Raji (cell line): ENCODE results near the gene TOR1B.
A peak's percentile ranks its signal among the peaks of the same experiment; 100 is the strongest.

Experiments used
- POLR2A ChIP-seq: IDR thresholded peaks from 2 replicates; pipeline ENCODE4 v1.6.1; 2011; ENCODE audit warnings: low read depth, low read length, control low read depth; ENCODE audit not compliant: insufficient read depth

Gene TOR1B

GRCh38 chr9:129806061-129806460 is 3.1 kb downstream of the TOR1B start:
- no peak for TF ChIP-seq POLR2A

DNA sequence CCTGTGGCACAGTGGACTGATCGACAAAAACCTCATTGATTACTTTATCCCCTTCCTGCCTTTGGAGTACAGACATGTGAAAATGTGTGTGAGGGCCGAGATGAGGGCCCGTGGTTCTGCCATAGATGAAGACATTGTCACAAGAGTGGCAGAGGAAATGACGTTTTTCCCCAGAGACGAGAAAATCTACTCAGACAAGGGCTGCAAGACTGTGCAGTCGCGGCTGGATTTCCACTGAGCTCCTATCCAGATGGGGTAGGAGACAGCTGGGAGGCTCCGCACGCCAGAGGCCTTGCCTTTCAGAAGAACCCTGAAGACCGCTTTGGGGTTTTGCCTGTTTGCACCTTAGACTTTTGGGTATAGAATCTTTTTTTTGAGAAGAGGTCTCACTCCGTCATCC is 6.4 kb downstream of the TOR1B start:
- no peak for TF ChIP-seq POLR2A

GRCh38 chr9:129810116-129810515 is 7.1 kb downstream of the TOR1B start:
- TF ChIP-seq POLR2A, result no peak

- no peak for TF ChIP-seq POLR2A
These were observed 7.8 kb downstream of the TOR1B start for GRCh38 chr9:129810788-129811187.

GRCh38 chr9:129811967-129812363 is 9.0 kb downstream of the TOR1B start:
- no peak for TF ChIP-seq POLR2A

DNA sequence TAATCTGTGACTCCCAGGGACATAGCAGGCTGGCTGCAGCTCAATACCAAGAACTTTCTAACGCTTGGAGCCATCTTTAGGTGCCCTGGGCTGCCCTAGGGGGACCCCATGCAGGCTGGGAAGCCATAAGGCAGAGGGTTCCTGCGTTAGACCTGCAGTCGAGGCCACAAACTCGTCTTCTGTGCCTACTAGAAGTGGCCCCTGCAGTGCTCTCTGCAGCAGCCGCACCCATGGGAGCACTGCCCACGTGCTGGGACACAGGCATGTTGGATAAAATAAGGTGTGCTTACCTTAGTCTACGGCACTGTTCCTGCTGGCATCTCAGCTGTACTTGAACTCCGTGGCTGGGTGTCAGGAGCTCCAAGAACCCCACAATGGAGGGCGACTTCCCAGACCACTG is 9.4 kb downstream of the TOR1B start:
- TF ChIP-seq POLR2A, result no peak

DNA sequence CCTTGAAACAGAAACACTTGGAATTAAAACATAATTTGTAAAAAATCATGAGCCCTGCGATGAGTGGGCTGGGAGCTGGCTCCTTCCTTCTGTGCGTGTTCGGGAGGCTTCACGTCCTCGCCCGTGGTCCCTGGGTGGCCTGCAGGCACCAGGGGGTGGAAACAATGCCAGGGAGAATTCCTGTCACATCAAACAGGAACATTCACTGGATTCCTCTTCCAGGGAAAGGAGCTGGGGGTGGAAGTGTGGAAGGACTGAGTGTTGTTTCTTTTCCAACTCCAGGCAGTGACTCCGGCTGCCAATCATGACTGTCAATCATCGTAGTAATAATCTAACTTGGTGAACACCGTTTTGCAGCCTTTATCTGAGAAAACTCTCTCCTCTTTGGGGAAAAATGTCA is 10.7 kb downstream of the TOR1B start:
- no peak for TF ChIP-seq POLR2A

DNA sequence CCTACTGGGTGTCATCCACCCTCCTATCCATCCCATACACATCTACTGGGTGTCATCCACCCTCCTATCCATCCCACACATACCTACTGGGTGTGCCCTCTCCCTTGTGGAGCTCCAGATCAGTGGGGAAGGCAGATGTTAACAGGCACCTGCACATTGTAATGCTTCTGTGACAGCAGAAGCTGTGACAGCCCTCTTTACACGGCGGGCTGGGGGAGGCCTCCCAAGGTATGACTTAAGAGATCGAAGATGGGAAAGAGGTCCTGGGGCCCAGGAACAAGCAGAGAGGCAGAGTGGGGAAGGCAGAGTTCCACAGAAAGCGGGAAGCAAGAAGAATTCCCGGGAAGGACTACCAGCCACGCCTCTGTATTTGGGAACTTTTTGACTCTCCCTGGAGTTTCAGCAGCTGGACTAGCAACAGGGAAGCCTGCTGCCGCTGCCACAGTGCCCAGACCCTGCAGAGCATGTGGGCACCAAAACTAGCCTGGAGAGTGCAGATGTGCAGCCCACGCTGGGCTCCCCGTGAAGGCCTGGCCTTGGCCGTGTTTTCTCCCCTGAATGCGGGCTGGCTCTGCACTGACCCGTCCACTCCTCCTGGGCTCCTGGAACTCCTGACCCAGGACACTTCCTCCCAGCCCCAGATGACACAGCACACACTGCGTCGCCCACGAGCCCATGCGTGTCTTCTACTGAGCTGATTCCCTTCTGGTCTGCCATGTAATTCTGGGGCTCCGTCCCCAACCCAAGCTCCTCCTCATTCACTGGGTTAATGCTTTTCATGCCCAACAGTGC is 11.6 kb downstream of the TOR1B start:
- TF ChIP-seq POLR2A, result no peak

- no peak for TF ChIP-seq POLR2A
These were observed 12.3 kb downstream of the TOR1B start for GRCh38 chr9:129815278-129815677.

DNA sequence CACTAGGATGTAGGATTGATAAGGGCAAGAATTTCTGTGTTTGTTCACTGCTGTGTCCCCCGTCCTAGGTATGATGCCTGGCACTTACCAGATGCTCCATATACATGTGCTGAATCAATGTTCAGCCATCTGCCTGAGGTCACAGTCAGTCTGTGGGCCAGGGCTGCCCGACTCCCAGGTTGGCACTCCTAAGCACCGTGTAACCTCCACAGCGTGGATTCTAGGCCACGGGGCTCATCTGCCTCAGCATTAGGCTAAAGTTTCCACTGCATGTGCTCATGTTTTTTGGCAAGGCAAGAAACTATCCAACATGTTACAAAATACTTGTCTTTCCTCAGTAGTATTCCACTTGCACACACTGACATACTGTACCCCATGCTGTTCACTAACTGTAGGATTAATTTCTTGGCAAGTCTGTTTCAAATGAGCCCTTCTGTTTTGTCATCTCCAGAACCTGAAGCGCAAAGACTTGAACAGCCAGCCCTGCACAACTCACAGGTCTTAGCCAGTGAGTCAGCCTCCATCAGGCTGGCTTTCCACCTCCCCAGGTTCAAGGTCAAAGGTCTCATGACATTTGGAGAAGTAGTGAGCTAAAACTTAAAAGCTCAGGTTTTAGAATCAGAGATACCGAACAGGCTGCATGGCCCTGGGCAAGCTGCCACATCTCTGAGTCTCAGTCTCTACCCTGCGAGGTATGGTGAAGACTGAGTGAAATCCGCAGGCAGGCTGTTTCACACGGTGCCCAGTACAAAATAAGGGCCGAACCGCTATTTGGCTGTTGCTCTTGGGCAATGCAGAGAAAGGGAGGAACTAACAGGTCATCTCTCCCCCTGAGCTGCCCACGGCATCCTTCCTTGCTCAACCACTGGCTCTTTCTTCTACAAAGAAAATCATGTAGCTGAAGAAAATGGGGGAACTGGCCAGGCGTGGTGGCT is 13.8 kb downstream of the TOR1B start:
- no peak for TF ChIP-seq POLR2A

- TF ChIP-seq POLR2A, result peak; percentile 31; the same call in 1 of the 2 replicates
These were observed 20.0 kb downstream of the TOR1B start for GRCh38 chr9:129822898-129823541.

DNA sequence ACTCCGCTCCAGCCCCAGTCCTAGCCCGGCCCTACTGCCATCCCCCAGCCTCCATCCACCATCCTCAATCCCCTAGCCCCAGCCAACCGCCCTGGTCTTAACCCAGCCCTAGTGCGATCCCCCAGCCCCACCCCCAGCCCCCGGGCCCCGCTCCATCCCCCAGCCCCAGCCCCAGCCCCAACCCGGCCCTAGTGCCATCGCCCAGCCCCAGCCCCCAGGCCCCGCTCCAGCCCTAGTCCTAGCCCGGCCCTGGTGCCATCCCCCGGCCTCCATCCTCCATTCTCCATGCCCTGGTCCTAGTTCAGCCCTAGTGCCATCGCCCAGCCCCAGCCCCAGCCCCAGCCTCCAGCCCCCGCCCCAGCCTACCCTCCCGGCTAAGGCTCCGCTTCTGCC is 20.6 kb downstream of the TOR1B start:
- TF ChIP-seq POLR2A, result no peak

- peak; percentile 90 for TF ChIP-seq POLR2A
These were observed 21.1 kb downstream of the TOR1B start, which contains the start of gene TOR1A for GRCh38 chr9:129823935-129824601. Gene TOR1A (minus strand): TSS chr9:129824136. CDS start chr9:129824085, 51 bp downstream.

- TF ChIP-seq POLR2A, result no peak
These were observed 23.4 kb downstream of the TOR1B start for GRCh38 chr9:129826344-129826743.

DNA sequence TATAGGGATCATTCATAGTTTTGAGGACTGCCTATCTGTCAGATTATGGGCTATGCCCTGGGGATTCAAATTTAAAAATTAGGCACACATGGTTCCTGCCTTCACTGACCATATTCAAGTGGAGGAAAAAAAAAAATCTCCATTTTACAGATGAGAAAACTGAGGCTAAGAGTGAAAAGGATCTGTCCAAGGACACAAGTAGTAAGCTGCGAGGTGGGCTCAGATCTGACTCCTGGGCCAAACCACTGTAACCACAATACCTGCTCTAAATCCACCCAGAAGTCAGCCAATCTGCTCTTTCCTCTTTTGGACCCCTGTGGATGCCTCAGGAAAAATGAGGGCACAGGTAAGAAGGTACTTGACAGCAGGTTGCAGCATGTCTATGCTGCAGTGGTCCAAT is 23.8 kb downstream of the TOR1B start:
- no peak for TF ChIP-seq POLR2A
